SU-DHL-6 (cell line): ENCODE results near the gene APOBEC2.

Experiments used
- H2AFZ ChIP-seq: fragments of 200-600 bp; sonication (generic); 2 replicates; pipeline ENCODE4 v1.6.1; 2014; ENCODE audit warnings: low read depth, mild to moderate bottlenecking, moderate library complexity, mixed read lengths, antibody characterized with exemption, low read length; ENCODE audit not compliant: severe bottlenecking
- H3F3A ChIP-seq: fragments of 200-600 bp; shearing (Covaris generic); 2 replicates; pipeline ENCODE4 v1.6.0; 2016; ENCODE audit warnings: antibody characterized with exemption, mild to moderate bottlenecking; ENCODE audit not compliant: insufficient read depth
- H3K27ac ChIP-seq: fragments of 200-600 bp; sonication (generic); 2 replicates; pipeline ENCODE4 v1.5.1; 2016; ENCODE audit warnings: low read depth, mild to moderate bottlenecking, low read length, moderate library complexity, mixed read lengths
- H3K27me3 ChIP-seq: fragments of 200-600 bp; sonication (generic), shearing (Covaris generic); 2 replicates; pipeline ENCODE4 v1.6.0; 2014; ENCODE audit warnings: mild to moderate bottlenecking, low read length
- H3K36me3 ChIP-seq: fragments of 200-600 bp; sonication (generic); 2 replicates; pipeline ENCODE4 v1.6.1; 2014; ENCODE audit warnings: mild to moderate bottlenecking, low read length, mixed read lengths
- H3K4me2 ChIP-seq: fragments of 300-600, 200-600 bp; shearing (Covaris generic), sonication (generic); 2 replicates; pipeline ENCODE4 v1.6.0; 2014; ENCODE audit warnings: low read length, low read depth, mild to moderate bottlenecking; ENCODE audit not compliant: poor library complexity, severe bottlenecking
- H3K4me3 ChIP-seq: fragments of 200-600 bp; sonication (generic); 2 replicates; pipeline ENCODE4 v1.5.1; 2014; ENCODE audit warnings: antibody characterized with exemption, low read length, mild to moderate bottlenecking, mixed read lengths; ENCODE audit not compliant: insufficient read depth, poor library complexity, severe bottlenecking
- H3K79me2 ChIP-seq: fragments of 200-600 bp; sonication (generic); 2 replicates; pipeline ENCODE4 v1.6.1; 2014; ENCODE audit warnings: mild to moderate bottlenecking, low read length, moderate library complexity; ENCODE audit not compliant: insufficient read depth
- H3K9ac ChIP-seq: fragments of 200-600 bp; sonication (generic); 2 replicates; pipeline ENCODE4 v1.7.0; 2014; ENCODE audit warnings: mild to moderate bottlenecking, low read length
- H3K9me2 ChIP-seq: fragments of 200-600 bp; sonication (generic); replicated peaks from 2 replicates; pipeline ENCODE4 v1.6.1; 2014; ENCODE audit warnings: low read length; ENCODE audit not compliant: insufficient read depth
- H3K9me3 ChIP-seq: fragments of 200-600 bp; sonication (generic); 2 replicates; pipeline ENCODE4 v1.6.1; 2014; ENCODE audit warnings: low read length, mixed read lengths; ENCODE audit not compliant: insufficient read depth
- H4K20me1 ChIP-seq: fragments of 200-600 bp; sonication (generic); 2 replicates; pipeline ENCODE4 v1.6.1; 2014; ENCODE audit warnings: low read depth, mild to moderate bottlenecking, antibody characterized with exemption, low read length, moderate library complexity, mixed read lengths
- CTCF ChIP-seq: fragments of 200-600 bp; sonication (generic); IDR thresholded peaks from one replicate; pipeline ENCODE4 v1.5.1; 2017; ENCODE audit warnings: antibody characterized with exemption, mild to moderate bottlenecking, low read length, moderate library complexity; ENCODE audit not compliant: insufficient read depth, poor library complexity, severe bottlenecking
- EZH2phosphoT487 ChIP-seq: fragments of 200-600 bp; sonication (generic), shearing (Covaris generic); conservative IDR thresholded peaks from 2 replicates; pipeline ENCODE4 v1.6.1; 2018; ENCODE audit warnings: mild to moderate bottlenecking, antibody characterized with exemption, low read length, moderate library complexity, mixed read lengths

Gene APOBEC2

DNA sequence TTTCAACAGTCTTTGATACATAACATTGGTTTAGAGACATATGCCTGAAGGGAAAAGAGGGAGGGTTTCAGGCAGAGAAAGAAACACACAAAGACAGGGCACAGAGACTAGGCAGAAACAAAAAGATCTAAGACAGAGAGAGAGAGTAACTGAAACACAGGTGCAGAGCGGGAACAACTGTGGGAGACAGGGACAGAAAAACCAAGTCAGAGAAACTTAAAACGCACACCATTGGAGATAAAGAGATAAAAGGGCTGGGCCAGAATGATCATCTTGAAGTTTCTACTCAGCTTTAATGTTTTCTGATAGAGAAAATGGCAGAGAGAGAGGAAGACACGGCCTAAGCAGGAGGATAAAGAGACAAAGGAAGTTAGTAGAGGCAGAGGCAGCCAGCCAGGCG lies 25.8 kb upstream of the APOBEC2 start:
- H3K36me3 ChIP-seq: no peaks in the 10 kb centered on the region
- peak overlapping the region; percentile 5 for H3K4me3 ChIP-seq
- H3K9me3 ChIP-seq: no peaks in the 10 kb centered on the region
- H2AFZ ChIP-seq: peak overlapping the region; percentile 91
- H3K27ac ChIP-seq: no peak overlapping the region
- no peaks in the 10 kb centered on the region for H3K27me3 ChIP-seq
- H3K9me2 ChIP-seq: no peaks in the 10 kb centered on the region
- peak overlapping the region; percentile 36 for H3K4me2 ChIP-seq
- peak overlapping the region; percentile 46; the same call in 1 of the 2 replicates for H3K9ac ChIP-seq
- H3F3A ChIP-seq: no peaks in the 10 kb centered on the region
- H4K20me1 ChIP-seq: no peaks in the 10 kb centered on the region
- TF ChIP-seq CTCF (no peak), EZH2phosphoT487 (no peak)
- H3K79me2 ChIP-seq: no peaks in the 10 kb centered on the region

GRCh38 chr6:41027799-41028560 lies 25.0 kb upstream of the APOBEC2 start:
- Histone ChIP-seq H3K4me3 (peak overlapping the region; percentile 11), H3K36me3 (no peaks in the 10 kb centered on the region)

DNA sequence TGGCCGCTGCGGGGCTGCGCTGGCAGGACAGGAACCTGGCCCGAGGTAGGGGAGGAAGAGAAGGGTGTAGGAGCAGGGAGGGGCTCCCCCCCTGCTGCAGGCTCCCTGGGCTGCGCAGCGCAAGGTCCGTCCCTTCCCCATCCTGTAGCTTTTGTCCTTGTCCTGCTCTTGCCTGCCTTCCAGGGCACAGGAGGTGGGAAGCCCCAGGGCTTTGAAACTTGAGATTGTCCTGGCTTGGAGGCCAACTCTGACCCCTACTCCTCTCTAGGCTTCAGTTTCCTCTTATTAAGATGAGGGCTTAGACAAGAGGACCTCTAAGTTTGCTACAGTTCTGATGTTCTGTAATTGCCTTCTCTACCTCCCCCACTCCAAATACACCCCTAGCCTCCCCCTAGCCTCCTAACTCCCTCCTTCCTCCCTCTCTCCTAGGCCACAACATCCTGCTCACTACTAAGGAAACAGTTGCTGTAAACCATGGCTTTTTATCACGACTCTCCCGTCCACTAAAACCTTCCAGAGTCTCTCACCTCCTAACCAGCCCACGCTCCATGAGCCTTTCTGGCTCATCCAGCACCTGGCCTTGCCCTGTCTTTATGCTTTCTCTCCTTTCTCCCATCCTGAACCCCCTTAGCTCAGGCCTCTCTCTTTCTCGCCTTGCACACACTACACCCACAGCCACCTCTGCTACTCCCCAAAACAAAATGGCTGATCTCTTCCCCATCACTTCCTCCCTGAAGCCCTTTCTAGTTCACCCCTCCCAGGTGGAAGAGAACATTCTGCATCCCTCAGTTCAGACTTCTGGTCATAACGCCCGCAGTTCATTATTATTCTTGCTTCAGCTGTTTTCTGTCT lies 24.2 kb upstream of the APOBEC2 start:
- peak overlapping the region; percentile 11 for H3K4me3 ChIP-seq
- H3K9me2 ChIP-seq: no peaks in the 10 kb centered on the region
- H3K4me2 ChIP-seq: peak overlapping the region; percentile 36
- H3K9ac ChIP-seq: peak overlapping the region; percentile 46
- no peaks in the 10 kb centered on the region for H3K36me3 ChIP-seq
- no peak overlapping the region for H3K27ac ChIP-seq
- peak overlapping the region; percentile 91 for H2AFZ ChIP-seq
- H3K9me3 ChIP-seq: no peaks in the 10 kb centered on the region
- TF ChIP-seq EZH2phosphoT487: no peak
- no peak for TF ChIP-seq CTCF
- no peaks in the 10 kb centered on the region for H3K27me3 ChIP-seq
- H3F3A ChIP-seq: no peaks in the 10 kb centered on the region
- no peaks in the 10 kb centered on the region for H3K79me2 ChIP-seq
- no peaks in the 10 kb centered on the region for H4K20me1 ChIP-seq

More at GRCh38 chr6:41027799-41028560, 25.0 kb upstream of the APOBEC2 start:
- Histone ChIP-seq H3F3A (no peaks in the 10 kb centered on the region), H3K27ac (no peak overlapping the region), H3K9me2 (no peaks in the 10 kb centered on the region), H4K20me1 (no peaks in the 10 kb centered on the region), H3K79me2 (no peaks in the 10 kb centered on the region), H3K9me3 (no peaks in the 10 kb centered on the region), H3K9ac (peak overlapping the region; percentile 46), H2AFZ (peak overlapping the region; percentile 91), H3K27me3 (no peaks in the 10 kb centered on the region), H3K4me2 (peak overlapping the region; percentile 36)
- TF ChIP-seq CTCF (peak; percentile 100), EZH2phosphoT487 (no peak)
